Left lobe of liver (tissue), 2 donors: ENCODE data around the gene FASN. TPM values are rescaled to one million over a fixed set of nuclear protein-coding genes. Genes with fewer than 3 reads are reported as not detected.

ENCODE experiments used
- ATAC-seq: fragments of 200-7000 bp; cut with Tn5 transposase; one replicate; pipeline ENCODE4 v1.9.1; 2020; ENCODE audit warnings: mild to moderate bottlenecking, moderate library complexity
- DNase-seq: peaks from one replicate; pipeline ENCODE4 v3.0.0-alpha.2; 2020; ENCODE audit warnings: low spot score
- total RNA-seq: library from RNA; stranded (reverse); gene quantifications from one replicate; pipeline ENCODE4 v1.2.1, GENCODE V29; 2021
- donor health status: DM: no; HTN: no; CAD: no; lungs with moderate emphysema.
- donor health status: DM: no; HTN: yes; CAD: no.

FASN gene
- total RNA-seq, 1 donor from 2014 or later: 267 TPM

DNA sequence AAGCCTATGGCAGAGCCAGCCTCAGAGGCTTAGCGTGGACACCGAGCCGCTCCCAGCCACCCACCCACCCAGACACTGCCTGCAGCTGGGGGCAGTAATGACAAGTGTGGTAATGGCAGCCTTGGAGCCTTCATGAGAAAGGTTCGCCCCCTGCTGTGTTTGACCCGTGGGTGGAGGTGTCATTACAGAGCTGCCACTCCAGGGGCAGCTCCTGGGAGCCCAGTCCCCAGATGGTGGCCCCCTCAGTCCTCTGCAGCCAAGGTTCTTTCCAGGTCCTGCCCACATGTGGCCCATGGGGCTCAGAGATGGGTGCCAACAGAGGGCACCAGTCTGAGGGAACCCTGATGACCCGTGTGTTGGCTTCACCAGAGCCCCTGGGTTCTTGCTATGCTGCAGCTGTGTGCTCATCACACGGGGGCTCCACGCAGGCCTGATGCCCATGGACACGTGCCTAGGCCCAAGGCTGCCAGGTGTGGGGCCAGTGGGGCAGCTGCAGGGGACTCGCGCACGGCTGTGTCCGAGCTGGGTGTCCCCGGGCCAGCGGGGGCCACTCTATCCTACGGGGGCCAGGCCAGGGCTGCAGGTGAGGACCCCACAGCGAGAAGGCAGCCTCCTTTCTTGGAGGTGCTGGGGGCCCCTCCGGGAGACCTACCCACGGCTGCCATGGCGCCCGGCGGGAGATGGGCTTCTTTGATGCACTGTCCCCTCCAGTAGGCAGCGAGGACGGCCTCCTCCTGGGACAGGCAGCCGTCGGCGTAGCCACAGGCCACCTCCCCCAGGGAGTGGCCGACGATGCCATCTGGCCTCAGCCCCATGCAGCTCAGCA, 8.1 kb downstream of the FASN start:
- no peak for ATAC-seq
- DNase-seq: no peak

DNA sequence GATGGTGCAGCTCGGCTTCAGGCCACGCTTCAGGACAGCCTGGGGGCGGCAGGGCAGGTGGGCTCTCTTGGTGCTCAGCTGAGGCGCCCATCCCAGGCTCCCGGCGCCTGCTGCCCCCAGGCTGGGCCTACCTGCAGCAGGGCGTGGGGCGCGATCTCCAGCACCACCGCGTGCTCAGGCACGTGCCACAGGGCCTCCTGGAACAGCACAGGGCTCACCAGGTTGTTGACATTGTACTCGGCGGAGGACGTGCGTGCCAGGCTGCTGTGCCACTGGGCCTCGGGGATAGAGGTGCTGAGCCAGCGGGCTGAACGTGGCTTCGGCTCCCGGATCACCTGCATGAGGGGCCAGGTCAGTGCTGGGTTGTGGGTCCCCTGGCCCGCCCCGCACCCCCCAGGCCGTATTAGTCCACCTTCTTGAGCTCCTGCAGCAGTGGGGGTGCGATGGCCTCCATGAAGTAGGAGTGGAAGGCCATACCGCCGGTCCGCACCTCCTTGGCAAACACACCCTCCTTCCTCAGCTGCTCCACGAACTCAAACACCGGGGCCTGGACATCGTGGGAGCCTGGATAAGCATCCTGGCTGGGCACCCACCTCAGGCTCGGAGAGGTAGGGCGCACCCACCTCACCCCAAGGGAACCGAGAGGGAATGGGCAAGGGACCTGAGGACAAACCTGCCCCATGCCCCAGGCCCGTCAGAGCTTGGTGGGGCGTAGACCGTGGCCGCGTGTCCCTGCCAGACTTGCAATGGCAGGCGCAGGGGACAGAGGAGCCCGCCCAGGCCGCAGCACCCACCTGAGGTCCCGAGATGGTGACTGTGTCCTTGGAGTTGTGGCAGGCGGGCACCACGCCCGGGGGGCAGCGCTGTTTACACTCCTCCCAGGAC, 9.0 kb downstream of the FASN start:
- DNase-seq (peak; percentile 71), ATAC-seq (peak; percentile 38)

DNA sequence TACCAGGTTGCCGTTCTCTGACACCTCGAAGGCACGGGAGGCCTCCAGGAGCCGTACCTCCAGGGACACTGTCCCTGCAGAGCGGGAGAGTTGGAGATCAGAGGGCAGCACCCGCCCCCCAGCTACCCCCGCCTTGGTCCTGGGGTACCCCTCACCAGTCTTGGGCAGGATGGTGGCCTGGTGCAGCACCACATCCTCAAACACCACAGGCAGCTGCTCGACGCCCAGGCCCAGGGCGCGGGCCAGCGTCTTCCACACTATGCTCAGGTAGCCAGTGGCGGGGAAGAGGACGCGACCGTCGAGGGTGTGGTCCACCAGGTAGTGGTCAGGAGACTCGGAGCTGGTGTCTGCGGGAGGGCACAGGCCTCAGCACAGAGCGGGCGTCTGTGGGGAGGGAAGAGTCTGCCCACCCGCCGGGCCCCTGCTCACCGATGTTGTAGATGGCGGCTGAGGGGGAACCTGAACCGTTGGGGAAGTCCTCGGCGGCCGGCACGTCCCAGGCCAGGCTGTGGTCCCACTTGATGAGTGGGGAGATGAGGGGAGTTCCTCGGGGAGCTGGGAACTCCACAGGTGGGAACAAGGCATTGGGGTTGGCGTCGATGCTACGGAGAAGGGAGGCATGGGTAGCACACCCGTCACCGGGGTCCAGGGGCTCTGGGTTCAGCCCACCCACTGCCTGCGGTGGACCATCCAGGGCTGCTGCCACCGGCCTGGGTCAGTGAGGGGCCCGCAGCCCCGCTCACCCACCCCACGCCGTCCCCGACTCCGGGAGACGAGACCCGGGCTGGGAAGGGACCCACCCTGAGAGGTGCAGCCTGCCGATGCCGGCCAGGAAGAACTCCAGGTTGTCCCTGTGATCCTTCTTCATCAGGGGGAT, 9.8 kb downstream of the FASN start:
- DNase-seq (no peak), ATAC-seq (no peak)

DNA sequence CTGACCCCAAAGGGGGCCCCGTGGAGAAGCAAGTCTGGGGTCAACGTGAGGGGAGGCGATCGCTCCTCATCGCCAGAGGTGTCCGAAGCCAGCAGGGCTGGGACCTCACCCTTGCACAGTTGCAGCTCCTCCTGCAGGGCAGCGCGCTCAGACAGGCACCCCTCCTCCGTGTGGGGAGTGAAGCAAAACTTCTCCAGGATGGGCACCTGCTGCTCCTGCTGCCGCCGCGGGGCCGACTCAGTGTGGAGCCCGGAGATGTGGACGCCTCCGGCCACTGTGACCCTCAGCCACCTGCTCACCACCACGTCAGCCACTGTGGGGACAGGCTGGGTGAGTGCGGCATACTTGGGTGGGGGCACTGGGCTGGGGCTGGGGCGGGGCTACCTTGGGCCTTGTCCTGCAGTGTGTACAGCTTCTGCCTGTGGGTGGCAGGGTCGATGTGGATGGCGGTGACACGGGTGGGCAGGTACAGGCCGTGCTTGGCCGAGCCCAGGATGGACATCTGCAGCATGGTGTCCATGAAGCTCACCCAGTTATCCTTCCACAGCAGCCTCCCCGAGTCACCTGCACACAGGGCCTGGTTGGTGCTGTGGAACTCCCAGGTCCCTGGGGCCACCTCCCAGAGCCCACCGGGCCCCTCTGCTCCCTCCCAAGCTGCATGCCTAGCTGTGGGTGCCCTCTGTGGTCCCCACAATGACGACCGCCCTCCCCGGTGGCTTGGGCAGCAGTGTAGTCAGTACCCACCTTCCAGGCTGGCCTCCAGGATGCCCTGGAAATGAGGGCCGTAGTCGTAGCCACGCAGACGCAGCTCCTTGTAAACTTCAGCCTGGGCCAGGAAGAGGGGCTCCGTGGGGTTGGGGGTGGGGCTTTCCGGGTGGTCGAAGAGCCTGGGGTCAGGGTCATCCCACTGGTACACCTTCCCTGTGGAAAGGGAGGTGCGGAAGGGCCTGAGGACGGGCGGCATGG, 10.8 kb downstream of the FASN start:
- ATAC-seq (no peak), DNase-seq (no peak)

DNA sequence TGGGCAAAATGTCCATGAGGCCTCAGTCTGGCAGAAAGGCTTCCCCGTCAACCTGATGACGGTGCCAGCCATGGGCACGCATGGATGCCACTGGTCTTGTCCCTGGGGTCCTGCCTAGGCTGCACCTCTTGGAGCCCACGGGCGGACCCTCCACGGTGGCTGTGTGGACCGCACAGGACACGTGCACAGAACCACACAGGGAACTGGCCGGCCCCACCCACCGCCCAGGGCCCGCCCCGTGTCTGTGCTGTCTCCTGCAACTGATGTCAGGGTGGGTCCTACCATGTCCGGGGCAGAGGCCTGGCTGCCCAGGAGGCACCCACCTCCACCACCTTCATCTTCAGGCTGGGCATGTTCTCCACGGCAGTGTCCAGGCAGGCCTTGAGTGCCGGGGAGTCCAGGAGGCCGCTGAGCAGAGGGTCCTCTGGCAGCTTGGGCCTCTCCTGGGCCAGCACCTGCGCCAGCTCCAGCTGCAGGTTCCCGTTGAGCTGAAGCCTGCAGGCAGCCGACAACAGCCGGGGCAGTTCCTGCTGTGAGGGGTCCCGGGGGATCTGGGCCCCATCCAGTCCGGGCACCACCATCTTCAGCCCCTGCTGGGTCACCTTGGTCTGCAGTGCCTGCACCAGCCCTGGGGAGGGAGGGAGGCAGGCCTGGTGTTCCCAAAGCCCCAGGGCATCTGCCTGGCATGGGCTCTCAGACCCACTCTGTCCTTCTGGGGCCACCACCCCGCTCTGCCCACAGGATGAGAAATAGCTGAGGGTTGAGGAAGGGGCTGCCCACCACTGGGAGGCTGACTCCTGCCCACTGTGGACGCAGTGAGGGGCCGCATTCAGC, 11.9 kb downstream of the FASN start:
- DNase-seq (no peak), ATAC-seq (no peak)

DNA sequence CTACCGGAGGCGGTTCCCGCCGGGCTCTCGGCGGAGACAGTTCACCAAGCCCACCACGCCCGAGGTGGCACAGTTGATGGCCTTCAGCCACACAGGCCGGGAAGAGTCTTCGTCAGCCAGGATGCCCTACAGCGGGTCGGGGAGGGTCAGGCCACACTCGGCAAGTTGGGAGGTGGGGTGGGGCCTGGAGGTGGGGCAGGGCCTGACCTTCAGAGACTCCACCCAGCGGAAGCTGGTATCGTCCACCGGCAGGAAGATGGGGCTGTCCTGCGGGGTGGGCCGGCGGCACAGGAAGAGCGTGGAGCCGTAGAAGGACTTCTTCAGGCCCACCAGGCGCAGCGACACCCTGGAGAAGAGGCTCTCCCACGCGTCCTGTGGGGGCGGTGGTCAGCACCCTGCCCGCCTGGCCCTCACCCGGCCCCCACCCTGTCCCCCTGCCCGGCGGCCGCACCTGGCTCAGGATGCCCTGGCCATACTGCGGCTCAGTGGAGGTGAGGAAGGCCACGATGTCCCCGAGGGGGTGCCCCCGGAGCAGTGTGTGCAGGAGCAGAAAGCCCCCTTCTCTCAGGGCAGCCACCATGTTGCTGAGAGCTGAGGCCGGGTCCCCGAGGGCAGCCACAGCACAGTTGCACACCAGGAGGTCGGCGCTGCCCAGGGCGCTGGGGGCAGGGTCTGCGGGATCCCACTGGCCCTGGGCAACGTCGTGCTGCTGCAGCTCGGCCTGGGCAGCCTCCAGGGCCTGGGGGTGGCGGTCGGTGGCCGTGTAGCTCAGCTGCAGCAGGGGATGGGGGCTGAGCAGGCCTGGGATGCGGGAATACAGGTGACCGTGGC, 12.8 kb downstream of the FASN start:
- no peak for ATAC-seq
- no peak for DNase-seq

DNA sequence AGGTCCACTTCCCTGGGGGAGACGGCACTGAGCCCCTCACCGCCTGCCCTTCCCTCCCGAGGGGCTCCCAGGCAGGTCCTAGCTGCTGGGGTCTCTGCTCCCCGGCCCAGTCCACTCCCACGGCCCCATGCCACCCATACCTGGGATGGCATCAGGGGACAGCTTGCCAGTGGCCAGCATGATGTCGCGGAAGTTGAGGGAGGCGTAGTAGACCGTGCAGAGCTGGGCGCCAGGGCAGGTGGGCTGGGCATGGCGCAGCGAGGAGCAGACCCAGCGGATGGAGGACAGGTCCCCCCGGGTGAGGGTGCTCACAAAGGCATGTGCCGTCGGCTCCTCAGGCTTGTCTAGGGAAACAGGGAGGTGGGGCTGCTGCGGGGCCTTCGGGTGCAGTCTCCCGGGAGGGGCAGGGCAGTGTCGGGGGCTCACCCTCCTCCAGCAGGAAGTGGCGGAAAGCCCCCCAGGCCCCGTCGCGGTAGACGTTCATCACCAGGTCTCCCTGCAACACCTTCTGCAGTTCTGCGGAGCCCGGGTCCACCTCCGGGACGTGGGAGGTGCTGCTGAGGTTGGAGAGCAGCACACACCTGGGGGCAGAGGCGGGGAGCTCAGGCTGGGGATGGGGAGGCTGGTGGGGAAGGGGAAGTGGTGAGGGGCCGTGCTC, 13.5 kb downstream of the FASN start:
- ATAC-seq: no peak
- no peak for DNase-seq

DNA sequence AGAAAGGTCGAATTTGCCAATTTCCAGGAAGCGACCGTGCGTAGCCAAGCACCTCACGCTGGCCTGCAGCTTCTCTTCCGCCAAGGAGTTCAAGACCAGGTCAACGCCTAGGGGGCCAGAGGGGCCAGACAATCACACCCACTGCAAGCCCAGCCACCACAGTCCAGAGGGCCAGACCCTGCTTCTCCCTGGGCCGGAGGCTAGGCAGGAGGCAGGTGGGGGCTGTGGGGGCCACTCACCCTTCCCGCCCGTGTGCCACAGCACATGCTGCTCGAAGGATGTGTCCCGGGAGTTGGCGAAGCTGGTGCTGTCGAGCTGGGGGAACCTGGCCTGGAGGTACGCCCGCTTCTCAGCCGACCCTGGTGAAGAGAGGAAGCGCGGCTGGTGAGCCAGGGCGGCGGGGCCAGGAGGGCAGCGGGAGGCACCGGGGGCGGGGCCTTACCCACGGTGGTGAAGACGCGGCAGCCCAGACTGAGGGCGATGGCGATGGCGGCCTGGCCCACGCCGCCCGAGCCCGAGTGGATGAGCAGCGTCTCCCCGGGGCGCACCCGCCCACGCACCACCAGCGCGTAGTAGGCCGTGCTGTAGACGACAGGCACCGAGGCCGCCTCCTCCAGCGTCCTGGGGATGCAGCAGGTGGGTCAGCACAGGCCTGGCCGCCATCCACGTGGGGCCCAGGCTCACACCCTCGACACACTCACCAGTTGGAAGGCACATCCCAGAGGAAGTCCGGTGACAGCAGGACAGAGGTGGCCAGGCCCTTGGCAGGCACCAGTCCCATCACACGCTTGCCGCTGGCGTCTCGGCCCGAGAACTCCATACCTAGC, 14.3 kb downstream of the FASN start:
- no peak for DNase-seq
- ATAC-seq: no peak

DNA sequence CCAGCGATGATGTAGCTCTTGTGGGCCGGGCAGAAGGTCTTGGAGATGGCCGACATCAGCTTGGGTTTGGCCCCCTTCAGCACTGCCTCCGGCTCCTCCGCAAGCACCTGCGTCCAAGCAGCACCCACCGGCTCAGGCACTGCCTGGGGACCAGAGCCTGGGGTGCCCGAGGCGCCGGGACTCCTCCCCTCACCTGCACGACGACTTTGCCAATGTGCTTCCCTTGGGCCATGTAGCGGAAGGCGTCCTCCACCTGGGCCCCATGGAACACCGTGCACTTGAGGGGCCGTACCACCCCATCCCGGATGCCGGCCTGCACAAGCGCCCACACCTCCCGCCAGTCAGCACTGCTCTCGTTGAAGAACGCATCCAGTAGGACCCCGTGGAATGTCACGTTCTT, 15.0 kb downstream of the FASN start:
- ATAC-seq (no peak), DNase-seq (no peak)

DNA sequence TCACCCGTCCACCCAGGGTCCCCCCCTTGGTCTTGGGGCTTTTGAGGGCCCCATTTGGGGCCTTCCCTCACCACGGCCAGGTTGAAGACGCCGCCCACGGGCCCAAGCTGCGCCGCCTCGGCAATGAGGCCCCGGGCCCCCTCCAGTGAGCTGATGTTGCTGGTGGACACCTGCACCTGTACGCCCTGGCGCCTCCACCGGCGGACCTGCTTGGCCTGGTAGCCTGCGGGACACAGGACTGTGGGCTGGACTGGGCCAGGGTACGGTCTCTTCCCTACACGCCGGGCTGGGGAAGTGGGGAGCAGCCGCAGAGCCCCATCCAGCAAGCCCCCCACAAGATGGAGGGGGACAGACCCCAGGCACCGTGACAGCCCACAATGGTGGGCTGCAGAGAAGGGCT, 15.6 kb downstream of the FASN start:
- DNase-seq (no peak), ATAC-seq (no peak)

DNA sequence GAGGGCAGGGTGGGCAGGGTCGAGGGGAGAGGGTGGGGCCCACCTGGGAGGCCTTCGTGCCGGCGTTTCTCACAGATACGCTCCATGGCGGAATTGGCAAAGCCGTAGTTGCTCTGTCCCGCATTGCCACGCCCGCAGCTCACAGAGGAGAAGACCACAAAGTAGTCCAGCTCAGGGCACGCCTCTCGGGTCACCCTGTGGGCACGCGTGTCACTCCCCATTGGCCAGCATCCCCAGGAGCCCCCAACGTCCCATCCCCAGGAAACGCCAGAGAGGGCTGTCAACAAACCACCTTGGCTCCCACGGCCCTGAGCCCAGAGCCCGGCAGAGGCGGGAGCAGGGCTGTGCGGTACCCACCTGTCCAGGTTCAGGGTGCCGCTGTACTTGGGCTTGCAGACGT, 16.1 kb downstream of the FASN start:
- no peak for DNase-seq
- ATAC-seq: no peak

DNA sequence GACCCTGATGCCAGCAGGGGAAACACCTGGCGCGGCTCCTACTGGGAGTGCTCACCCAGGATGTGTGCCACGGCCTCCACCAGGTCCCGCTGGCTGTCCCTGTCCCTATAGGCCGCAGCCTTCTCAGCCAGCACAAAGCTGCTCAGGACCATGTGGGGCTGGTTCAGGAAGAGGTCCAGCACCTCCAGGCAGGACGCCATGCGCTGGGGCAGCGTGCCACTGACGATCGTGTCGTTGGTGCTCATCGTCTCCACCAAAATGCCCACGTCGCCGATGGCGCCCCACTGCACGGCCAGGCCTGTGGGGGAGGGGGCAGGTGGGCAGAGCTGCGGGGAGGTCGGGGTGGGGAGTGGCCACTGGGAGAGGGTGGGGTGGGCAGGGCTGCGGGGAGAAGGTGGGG, 16.5 kb downstream of the FASN start:
- no peak for DNase-seq
- ATAC-seq: no peak

DNA sequence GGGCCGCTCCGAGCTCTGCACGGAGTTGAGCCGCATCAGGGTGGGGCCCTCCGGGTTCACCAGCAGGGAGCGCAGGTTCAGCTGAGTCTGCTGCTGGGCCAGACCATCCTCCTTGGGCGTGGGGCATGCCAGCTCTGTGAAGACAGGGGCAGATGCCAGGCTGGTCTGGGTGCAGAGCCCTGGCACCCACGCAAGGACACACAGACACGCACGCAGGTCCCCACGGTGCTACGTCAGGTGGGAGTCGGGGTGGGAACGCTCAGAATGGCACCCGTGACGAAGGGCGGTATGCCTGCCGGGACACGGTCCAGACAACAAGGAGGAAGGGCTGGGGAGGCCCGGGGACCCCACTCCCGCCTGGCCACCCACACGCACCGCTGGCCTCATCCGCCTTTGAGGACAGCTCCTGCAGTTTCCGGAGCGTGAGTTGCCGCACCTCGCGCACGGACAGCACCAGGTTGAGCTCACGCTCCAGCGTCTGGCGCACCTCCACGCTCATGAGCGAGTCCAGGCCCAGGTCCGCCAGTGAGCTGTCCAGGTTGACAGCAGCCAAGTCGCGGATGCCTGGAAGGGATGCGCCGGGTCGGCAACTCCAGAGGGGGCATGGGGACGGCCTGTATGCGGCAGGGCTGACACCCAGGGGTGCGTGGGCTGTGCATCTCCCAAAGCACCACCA, 17.1 kb downstream of the FASN start:
- DNase-seq (no peak), ATAC-seq (no peak)

DNA sequence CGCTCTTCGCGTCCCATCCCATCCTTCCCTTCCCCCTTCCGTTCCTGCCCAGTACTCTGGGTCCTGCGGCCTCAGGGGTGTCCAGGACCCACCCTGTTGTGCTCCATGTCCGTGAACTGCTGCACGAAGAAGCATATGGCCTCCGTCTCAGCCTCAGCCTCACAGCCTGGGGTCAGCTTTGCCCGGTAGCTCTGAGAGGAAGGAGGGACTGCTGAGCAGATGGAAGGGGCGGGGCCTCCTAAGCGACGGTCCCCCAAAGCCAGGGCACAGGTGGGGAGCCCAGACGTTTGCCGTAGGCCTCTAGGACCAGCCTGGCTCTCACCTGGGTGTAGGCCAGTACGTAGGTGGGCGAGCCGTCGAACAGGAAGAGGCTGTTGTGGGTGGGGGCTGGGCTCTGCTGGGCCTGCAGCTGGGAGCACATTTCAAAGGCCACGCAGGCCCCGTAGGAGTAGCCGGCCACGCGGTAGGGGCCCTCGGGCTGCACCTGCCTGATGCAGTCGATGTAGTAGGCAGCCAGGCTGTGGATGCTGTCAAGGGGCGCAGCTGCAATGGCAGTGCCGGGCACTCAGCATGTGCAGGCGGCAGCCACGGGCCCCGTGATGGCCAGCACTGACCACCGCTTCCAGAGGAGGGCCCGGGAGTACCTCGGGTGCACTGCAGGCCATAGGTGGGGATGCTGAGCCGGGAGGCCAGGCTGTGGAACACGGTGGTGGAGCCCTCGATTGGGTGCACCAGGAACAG, 17.8 kb downstream of the FASN start:
- ATAC-seq: no peak
- no peak for DNase-seq

DNA sequence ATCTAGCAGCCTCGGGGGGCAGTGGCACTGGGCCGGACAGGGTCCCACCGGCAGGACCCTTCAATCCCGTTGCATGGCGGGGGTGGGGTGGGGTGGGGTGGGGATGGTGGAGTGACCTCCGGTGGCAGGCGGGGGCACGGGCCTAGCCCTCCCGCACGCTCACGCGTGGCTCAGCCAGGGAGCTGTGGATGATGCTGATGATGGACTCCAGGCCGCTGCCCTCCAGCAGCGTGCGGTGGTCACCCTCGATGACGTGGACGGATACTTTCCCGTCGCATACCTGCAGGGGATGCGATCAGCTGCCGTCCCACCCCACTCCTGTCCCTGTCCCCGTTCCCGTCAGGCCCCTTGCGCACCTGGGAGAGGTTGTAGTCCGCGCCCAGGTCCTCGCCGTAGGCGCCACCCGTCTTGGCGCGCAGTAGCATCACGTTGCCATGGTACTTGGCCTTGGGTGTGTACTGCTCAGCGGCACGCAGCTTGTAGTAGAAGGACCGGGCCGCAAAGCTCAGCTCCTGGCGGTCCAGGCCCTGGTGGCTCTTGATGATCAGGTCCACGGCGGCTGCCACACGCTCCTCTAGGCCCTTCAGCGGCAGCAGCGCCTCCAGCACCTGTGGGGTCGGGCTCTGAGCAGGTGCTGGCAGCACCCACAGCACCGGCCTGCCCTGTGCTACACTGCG, 18.9 kb downstream of the FASN start:
- ATAC-seq: no peak

More for the DNA sequence above, 18.9 kb downstream of the FASN start:
- no peak for DNase-seq
